Prostate gland (tissue), 2 donors: Measurements from ENCODE around the gene CRIP2.

Source experiments
- POLR2AphosphoS5 ChIP-seq: sonication (generic); formaldehyde crosslinking; IDR thresholded peaks from one replicate; pipeline ENCODE4 v1.6.1; 2017; ENCODE audit warnings: antibody characterized with exemption
- TF ChIP-seq, protein P1 (sequence below), 4 experiments: fragments of 200-600 bp in 2 of 4; fragments of 450-650 bp in 2 of 4; sonication (generic) in 2 of 4; IDR thresholded peaks; 1 replicate in 3 of 4; 2 replicates in 1 of 4; pipeline ENCODE4 v1.5.1; 2016 to 2019; ENCODE audit warnings: antibody characterized with exemption in 4 of 4, mild to moderate bottlenecking in 2 of 4, moderate library complexity in 2 of 4

DNA sequence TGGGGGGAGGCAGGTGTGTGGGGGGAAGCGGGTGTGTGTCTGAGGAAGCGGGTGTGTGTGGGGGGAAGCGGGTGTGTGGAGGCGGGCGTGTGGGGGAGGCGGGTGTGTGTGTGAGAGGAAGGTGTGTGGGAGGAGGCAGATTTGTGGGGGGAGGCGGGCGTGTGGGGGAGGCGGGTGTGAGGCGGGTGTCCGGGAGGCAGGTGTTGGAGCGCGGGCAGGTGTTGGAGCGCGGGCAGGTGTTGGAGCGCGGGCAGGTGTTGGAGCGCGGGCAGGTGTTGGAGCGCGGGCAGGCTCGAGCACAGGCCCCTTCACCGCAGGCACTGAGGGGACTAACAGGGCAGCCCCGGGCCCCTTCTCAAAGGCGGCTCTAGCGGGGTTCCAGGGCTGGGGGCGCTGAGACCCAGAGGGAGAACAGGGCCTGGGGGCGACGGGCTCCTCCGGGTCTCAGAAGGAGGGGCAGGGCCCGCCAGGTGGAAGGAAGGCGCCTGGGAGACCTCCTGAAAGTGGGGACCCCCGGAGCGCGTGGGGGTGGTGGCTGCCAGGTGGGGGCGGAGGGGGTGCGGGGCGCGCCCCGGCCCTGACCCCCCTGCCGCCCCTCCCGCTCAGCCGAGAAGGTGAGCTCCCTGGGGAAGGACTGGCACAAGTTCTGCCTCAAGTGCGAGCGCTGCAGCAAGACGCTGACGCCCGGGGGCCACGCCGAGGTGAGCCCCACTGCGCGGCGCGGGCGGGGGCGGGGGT lies 3.2 kb downstream of the CRIP2 start:
- no peak for TF ChIP-seq POLR2AphosphoS5
- TF ChIP-seq, protein P1, sequence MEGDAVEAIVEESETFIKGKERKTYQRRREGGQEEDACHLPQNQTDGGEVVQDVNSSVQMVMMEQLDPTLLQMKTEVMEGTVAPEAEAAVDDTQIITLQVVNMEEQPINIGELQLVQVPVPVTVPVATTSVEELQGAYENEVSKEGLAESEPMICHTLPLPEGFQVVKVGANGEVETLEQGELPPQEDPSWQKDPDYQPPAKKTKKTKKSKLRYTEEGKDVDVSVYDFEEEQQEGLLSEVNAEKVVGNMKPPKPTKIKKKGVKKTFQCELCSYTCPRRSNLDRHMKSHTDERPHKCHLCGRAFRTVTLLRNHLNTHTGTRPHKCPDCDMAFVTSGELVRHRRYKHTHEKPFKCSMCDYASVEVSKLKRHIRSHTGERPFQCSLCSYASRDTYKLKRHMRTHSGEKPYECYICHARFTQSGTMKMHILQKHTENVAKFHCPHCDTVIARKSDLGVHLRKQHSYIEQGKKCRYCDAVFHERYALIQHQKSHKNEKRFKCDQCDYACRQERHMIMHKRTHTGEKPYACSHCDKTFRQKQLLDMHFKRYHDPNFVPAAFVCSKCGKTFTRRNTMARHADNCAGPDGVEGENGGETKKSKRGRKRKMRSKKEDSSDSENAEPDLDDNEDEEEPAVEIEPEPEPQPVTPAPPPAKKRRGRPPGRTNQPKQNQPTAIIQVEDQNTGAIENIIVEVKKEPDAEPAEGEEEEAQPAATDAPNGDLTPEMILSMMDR (IDR thresholded peaks at IDR 0.05): no peak
